WERI-Rb-1 (cell line): ENCODE data around the gene ANO10.
"Not testable (repeated sequence)": the region's sequence is repeated elsewhere in the genome, so short reads cannot be mapped to it uniquely, and the experiment has no call there.

ENCODE experiments used
- DNase-seq: peaks from one replicate; pipeline ENCODE4 v3.0.0-alpha.2; 2020
- H3K27ac ChIP-seq: fragments of 250-450 bp; sonication (Bioruptor Pico); 2 replicates; pipeline ENCODE4 v1.5.1; 2020; ENCODE audit warnings: mild to moderate bottlenecking, moderate library complexity
- H3K27me3 ChIP-seq: fragments of 250-450 bp; sonication (Bioruptor Pico); 2 replicates; pipeline ENCODE4 v1.5.1; 2021; ENCODE audit warnings: mild to moderate bottlenecking, low read depth, moderate library complexity; ENCODE audit not compliant: insufficient read depth, severe bottlenecking
- H3K36me3 ChIP-seq: fragments of 250-450 bp; sonication (Bioruptor Pico); 2 replicates; pipeline ENCODE4 v1.5.1; 2020; ENCODE audit warnings: mild to moderate bottlenecking, moderate library complexity
- H3K4me3 ChIP-seq: 2 replicates; pipeline ENCODE4 v1.5.1; 2011; ENCODE audit warnings: low read depth, mild to moderate bottlenecking, control low read depth, low read length
- H3K9me3 ChIP-seq: fragments of 250-450 bp; sonication (Bioruptor Pico); 2 replicates; pipeline ENCODE4 v1.5.1; 2021; ENCODE audit warnings: mild to moderate bottlenecking, moderate library complexity; ENCODE audit not compliant: severe bottlenecking
- TF ChIP-seq, protein P1 (sequence below): IDR thresholded peaks from 2 replicates; pipeline ENCODE4 v1.5.1; 2011; ENCODE audit warnings: low read depth, mild to moderate bottlenecking, control low read depth, inconsistent platforms, low read length

ANO10 gene

DNA sequence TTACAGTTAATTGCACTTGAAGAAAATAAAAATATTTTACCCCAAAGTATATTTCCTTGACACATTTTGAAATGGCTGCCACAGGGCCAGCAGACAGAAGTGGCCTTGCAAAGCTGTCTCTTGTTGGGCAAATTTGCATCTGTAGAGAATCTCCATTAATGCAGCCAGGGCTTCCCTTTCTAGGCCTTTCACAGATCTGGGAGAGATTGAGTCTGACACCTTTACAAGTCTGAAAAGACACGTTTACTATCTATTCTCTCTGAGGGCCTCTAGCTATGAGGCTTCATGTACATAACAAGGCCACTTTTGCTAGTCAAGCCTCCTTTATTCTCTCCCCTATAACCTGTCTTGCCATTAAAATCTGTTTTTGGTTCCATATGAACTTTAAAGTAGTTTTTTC is 135.9 kb downstream of the ANO10 start:
- H3K9me3 ChIP-seq: no peaks in the 10 kb centered on the region
- no peak overlapping the region for H3K4me3 ChIP-seq
- H3K36me3 ChIP-seq: no peaks in the 10 kb centered on the region
- no peaks in the 10 kb centered on the region for H3K27me3 ChIP-seq
- no peak for DNase-seq
- TF ChIP-seq, protein P1, sequence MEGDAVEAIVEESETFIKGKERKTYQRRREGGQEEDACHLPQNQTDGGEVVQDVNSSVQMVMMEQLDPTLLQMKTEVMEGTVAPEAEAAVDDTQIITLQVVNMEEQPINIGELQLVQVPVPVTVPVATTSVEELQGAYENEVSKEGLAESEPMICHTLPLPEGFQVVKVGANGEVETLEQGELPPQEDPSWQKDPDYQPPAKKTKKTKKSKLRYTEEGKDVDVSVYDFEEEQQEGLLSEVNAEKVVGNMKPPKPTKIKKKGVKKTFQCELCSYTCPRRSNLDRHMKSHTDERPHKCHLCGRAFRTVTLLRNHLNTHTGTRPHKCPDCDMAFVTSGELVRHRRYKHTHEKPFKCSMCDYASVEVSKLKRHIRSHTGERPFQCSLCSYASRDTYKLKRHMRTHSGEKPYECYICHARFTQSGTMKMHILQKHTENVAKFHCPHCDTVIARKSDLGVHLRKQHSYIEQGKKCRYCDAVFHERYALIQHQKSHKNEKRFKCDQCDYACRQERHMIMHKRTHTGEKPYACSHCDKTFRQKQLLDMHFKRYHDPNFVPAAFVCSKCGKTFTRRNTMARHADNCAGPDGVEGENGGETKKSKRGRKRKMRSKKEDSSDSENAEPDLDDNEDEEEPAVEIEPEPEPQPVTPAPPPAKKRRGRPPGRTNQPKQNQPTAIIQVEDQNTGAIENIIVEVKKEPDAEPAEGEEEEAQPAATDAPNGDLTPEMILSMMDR: no peak
- H3K27ac ChIP-seq: no peak overlapping the region

DNA sequence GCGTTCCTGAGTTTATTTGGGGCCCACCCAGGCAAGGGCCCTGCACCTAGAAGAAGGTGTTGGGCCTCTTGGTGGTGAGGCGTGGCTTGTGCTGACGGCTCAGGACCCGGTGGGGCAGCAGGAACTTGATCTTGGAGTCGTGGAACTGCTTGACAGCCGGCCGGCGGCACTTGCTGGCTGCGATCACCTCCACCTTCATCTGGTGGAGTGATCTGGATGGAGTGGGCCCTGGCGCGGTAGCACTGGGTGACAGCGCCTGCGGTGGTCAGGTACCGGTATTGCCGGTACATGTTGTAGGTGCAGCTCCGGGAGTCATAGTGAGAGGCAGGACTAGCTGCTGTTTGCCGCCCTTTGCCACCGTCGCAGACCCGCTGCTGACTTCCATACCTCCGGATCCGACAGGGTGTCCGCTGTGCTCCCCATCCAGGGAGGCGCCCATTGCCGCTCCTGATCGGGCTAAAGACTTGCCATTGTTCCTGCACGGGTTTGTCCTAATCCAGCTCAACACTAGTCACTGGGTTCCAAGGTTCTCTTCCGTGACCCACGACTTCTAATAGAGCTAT is 136.8 kb downstream of the ANO10 start:
- H3K27me3 ChIP-seq: no peaks in the 10 kb centered on the region
- no peak overlapping the region for H3K27ac ChIP-seq
- TF ChIP-seq, protein P1: no peak
- DNase-seq: no peak
- no peaks in the 10 kb centered on the region for H3K9me3 ChIP-seq
- H3K36me3 ChIP-seq: no peaks in the 10 kb centered on the region
- no peak overlapping the region for H3K4me3 ChIP-seq

- H3K4me3 ChIP-seq: no peak overlapping the region
- no peaks in the 10 kb centered on the region for H3K9me3 ChIP-seq
- no peaks in the 10 kb centered on the region for H3K27me3 ChIP-seq
- DNase-seq: no peak
- no peak overlapping the region for H3K27ac ChIP-seq
- TF ChIP-seq, protein P1: no peak
- no peaks in the 10 kb centered on the region for H3K36me3 ChIP-seq
These were observed 140.4 kb downstream of the ANO10 start for GRCh38 chr3:43481375-43481774.

DNA sequence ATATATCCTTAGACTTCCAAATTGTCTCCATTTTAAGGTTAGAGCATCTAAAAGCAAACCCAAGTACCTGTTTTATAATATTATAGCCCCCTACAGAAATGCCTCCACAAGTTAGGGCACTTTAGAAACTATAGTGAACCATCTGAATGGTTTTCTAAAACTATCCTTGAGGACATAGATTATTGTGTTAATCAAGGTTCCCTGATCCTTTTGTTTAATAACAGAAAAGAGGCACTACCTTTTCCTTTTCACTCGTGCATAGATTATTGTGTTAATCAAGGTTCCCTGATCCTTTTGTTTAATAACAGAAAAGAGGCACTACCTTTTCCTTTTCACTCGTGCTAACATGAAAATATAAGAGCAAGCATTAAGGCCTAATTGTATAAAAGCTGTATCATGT is 143.0 kb downstream of the ANO10 start:
- H3K4me3 ChIP-seq, H3K27ac ChIP-seq, H3K36me3 ChIP-seq, H3K27me3 ChIP-seq, DNase-seq, H3K9me3 ChIP-seq: not testable (repeated sequence)

- Histone ChIP-seq H3K27ac (no peak overlapping the region), H3K4me3 (no peak overlapping the region), H3K36me3 (no peaks in the 10 kb centered on the region), H3K9me3 (no peaks in the 10 kb centered on the region), H3K27me3 (no peaks in the 10 kb centered on the region)
- TF ChIP-seq, protein P1: no peak
- no peak for DNase-seq
These were observed 143.6 kb downstream of the ANO10 start for GRCh38 chr3:43478118-43478785.

- DNase-seq: no peak
- Histone ChIP-seq H3K27me3 (no peaks in the 10 kb centered on the region), H3K36me3 (no peaks in the 10 kb centered on the region), H3K4me3 (no peak overlapping the region), H3K9me3 (no peaks in the 10 kb centered on the region), H3K27ac (no peak overlapping the region)
- TF ChIP-seq, protein P1: no peak
These were observed 144.2 kb downstream of the ANO10 start for GRCh38 chr3:43477600-43477999.
